H1 (cell line): ENCODE measurements around the gene TBC1D26. TPM values are rescaled to one million over a fixed set of nuclear protein-coding genes. Genes with fewer than 3 reads are reported as not detected.

Experiments
- CTCF ChIA-PET: fragments of 300-600 bp; sonication (Branson Sonifier 250); formaldehyde crosslinking; loops from one replicate; lab custom pipeline; 2021; ENCODE audit not compliant: partially characterized antibody; lab: Charles Lee
- POLR2A ChIA-PET: fragments of 300-600 bp; sonication (Branson Sonifier 250); formaldehyde crosslinking; loops from one replicate; lab custom pipeline; 2021; ENCODE audit warnings: inconsistent platforms; ENCODE audit not compliant: partially characterized antibody; lab: Charles Lee
- DNase-seq, 2 experiments: peaks; one replicate each; pipeline versions ENCODE4 v3.0.0 to v3.0.0-alpha.2; 2010 to 2022; ENCODE audit warnings: low spot score in 2 of 2, low read depth in 1 of 2, mixed read lengths in 1 of 2
- FAIRE-seq: peaks from 2 replicates; lab custom pipeline; 2011; peaks lifted over from hg19 to GRCh38; lab: Jason Lieb, UNC
- H2AFZ ChIP-seq: 2 replicates; pipeline ENCODE4 v1.8.1; 2012; ENCODE audit warnings: low read length, inconsistent platforms
- H2AK5ac ChIP-seq: 2 replicates; pipeline ENCODE4 v1.6.1; 2013; ENCODE audit warnings: low read depth, low read length
- H2BK120ac ChIP-seq: replicated peaks from 2 replicates; pipeline ENCODE3; 2013; ENCODE audit warnings: low read depth, low read length, inconsistent platforms
- H2BK12ac ChIP-seq: 2 replicates; pipeline ENCODE4 v1.6.1; 2013; ENCODE audit warnings: low read depth, low read length
- H2BK15ac ChIP-seq: 2 replicates; pipeline ENCODE4 v1.6.1; 2013; ENCODE audit warnings: low read length
- H2BK20ac ChIP-seq: 2 replicates; pipeline ENCODE4 v1.6.1; 2013; ENCODE audit warnings: low read length
- H2BK5ac ChIP-seq: 2 replicates; pipeline ENCODE4 v1.6.1; 2013; ENCODE audit warnings: low read depth, low read length
- H3K14ac ChIP-seq: 2 replicates; pipeline ENCODE4 v1.6.1; 2013; ENCODE audit warnings: inconsistent platforms; ENCODE audit not compliant: insufficient read length
- H3K18ac ChIP-seq: 2 replicates; pipeline ENCODE4 v1.6.1; 2013; ENCODE audit warnings: low read length; ENCODE audit errors: extremely low read depth
- H3K23ac ChIP-seq: 2 replicates; pipeline ENCODE4 v1.6.1; 2013; ENCODE audit warnings: inconsistent platforms; ENCODE audit not compliant: insufficient read length
- H3K23me2 ChIP-seq: 2 replicates; pipeline ENCODE4 v1.6.1; 2013; ENCODE audit warnings: low read depth, low read length
- H3K27ac ChIP-seq: 2 replicates; pipeline ENCODE4 v1.6.1; 2011; ENCODE audit warnings: low read depth, low read length, inconsistent platforms
- H3K27me3 ChIP-seq, 4 experiments: replicated peaks in 1 of 4; 1 replicate in 1 of 4; 2 replicates in 3 of 4; pipeline versions ENCODE4 v1.6.1 to v1.8.1; 2011 to 2013; ENCODE audit warnings: low read length in 3 of 4, mild to moderate bottlenecking in 3 of 4, inconsistent platforms in 2 of 4, mixed read lengths in 2 of 4, moderate library complexity in 1 of 4; ENCODE audit not compliant: control insufficient read depth in 3 of 4, insufficient read depth in 3 of 4; ENCODE audit errors: extremely low read depth in 1 of 4
- H3K36me3 ChIP-seq, 4 experiments: 2 replicates each; pipeline versions ENCODE4 v1.6.1 to v1.8.1; 2011 to 2013; ENCODE audit warnings: mild to moderate bottlenecking in 4 of 4, low read length in 3 of 4, moderate library complexity in 2 of 4, control low read depth in 1 of 4, inconsistent platforms in 1 of 4; ENCODE audit not compliant: insufficient read depth in 4 of 4, control insufficient read depth in 2 of 4
- H3K4ac ChIP-seq: replicated peaks from 2 replicates; pipeline ENCODE3; 2013; ENCODE audit warnings: low read length, low read depth, mixed read lengths, inconsistent platforms; ENCODE audit not compliant: insufficient read length
- H3K4me1 ChIP-seq, 4 experiments: replicated peaks in 1 of 4; 1 replicate in 1 of 4; 2 replicates in 3 of 4; pipeline versions ENCODE4 v1.6.1 to v1.8.1; 2011 to 2013; ENCODE audit warnings: low read length in 3 of 4, inconsistent platforms in 2 of 4, mixed read lengths in 1 of 4; ENCODE audit not compliant: insufficient read depth in 4 of 4, control insufficient read depth in 3 of 4
- H3K4me2 ChIP-seq, 2 experiments: 2 replicates each; pipeline versions ENCODE4 v1.6.1 to v1.8.1; 2011 to 2013; ENCODE audit warnings: low read depth in 2 of 2, low read length in 2 of 2, control low read depth in 1 of 2, inconsistent platforms in 1 of 2, mild to moderate bottlenecking in 1 of 2; ENCODE audit not compliant: insufficient read depth in 1 of 2
- H3K4me3 ChIP-seq, 4 experiments: fragments of 200-600, 300-600 bp in 1 of 4; sonication (generic), shearing (Covaris generic), sonication (Bioruptor Twin) in 1 of 4; 2 replicates each; pipeline versions ENCODE4 v1.5.1 to v1.8.1; 2011 to 2016; ENCODE audit warnings: low read length in 4 of 4, low read depth in 3 of 4, control low read depth in 2 of 4, inconsistent platforms in 2 of 4, mild to moderate bottlenecking in 2 of 4, mixed read lengths in 1 of 4, moderate library complexity in 1 of 4; ENCODE audit not compliant: insufficient read depth in 2 of 4; ENCODE audit errors: extremely low read depth in 1 of 4
- H3K56ac ChIP-seq: replicated peaks from 2 replicates; pipeline ENCODE3; 2013; ENCODE audit warnings: low read depth, mild to moderate bottlenecking, mixed read lengths, low read length, inconsistent platforms; ENCODE audit not compliant: insufficient read length
- H3K79me1 ChIP-seq: 2 replicates; pipeline ENCODE4 v1.6.1; 2013; ENCODE audit warnings: low read depth, low read length, control low read depth
- H3K79me2 ChIP-seq, 2 experiments: 2 replicates each; pipeline versions ENCODE4 v1.6.1 to v1.8.1; 2012 to 2013; ENCODE audit warnings: low read length in 2 of 2, mild to moderate bottlenecking in 2 of 2, inconsistent platforms in 1 of 2; ENCODE audit not compliant: insufficient read depth in 2 of 2, control insufficient read depth in 1 of 2
- H3K9ac ChIP-seq, 4 experiments: replicated peaks in 1 of 4; 1 replicate in 1 of 4; 2 replicates in 3 of 4; pipeline versions ENCODE4 v1.6.1 to v1.8.1; 2011 to 2013; ENCODE audit warnings: low read depth in 3 of 4, low read length in 3 of 4, control low read depth in 2 of 4, mild to moderate bottlenecking in 2 of 4, moderate library complexity in 2 of 4, inconsistent platforms in 1 of 4; ENCODE audit errors: extremely low read depth in 1 of 4
- H3K9me3 ChIP-seq, 2 experiments: 2 replicates each; pipeline versions ENCODE4 v1.6.1 to v1.8.1; 2012 to 2013; ENCODE audit warnings: mild to moderate bottlenecking in 2 of 2, moderate library complexity in 2 of 2, control low read depth in 1 of 2, inconsistent platforms in 1 of 2, low read depth in 1 of 2, low read length in 1 of 2, mixed read lengths in 1 of 2; ENCODE audit not compliant: insufficient read depth in 2 of 2
- H4K20me1 ChIP-seq, 2 experiments: replicated peaks in 1 of 2; 2 replicates each; pipeline versions ENCODE3 to v1.8.1; 2011 to 2013; ENCODE audit warnings: inconsistent platforms in 2 of 2, low read length in 2 of 2, mild to moderate bottlenecking in 1 of 2; ENCODE audit not compliant: insufficient read depth in 2 of 2, control insufficient read depth in 1 of 2
- H4K5ac ChIP-seq: 2 replicates; pipeline ENCODE4 v1.6.1; 2013; ENCODE audit warnings: low read length, low read depth, mixed read lengths, inconsistent platforms; ENCODE audit not compliant: insufficient read length
- H4K8ac ChIP-seq: 2 replicates; pipeline ENCODE4 v1.8.0; 2013; ENCODE audit warnings: mild to moderate bottlenecking, moderate library complexity, low read length, inconsistent platforms; ENCODE audit not compliant: insufficient read depth; ENCODE audit errors: extremely low read depth
- H4K91ac ChIP-seq: replicated peaks from 2 replicates; pipeline ENCODE3; 2013; ENCODE audit warnings: low read length, mixed read lengths, inconsistent platforms; ENCODE audit not compliant: insufficient read length
- BACH1 ChIP-seq: IDR thresholded peaks from 2 replicates; pipeline ENCODE4 v1.6.1; 2012; ENCODE audit warnings: low read length, improper control_type of control experiment
- CEBPB ChIP-seq: IDR thresholded peaks from 2 replicates; pipeline ENCODE4 v1.6.1; 2012; ENCODE audit warnings: low read depth, low read length
- CREB1 ChIP-seq: IDR thresholded peaks from 2 replicates; pipeline ENCODE4 v1.6.1; 2012; ENCODE audit warnings: inconsistent platforms
- EZH2 ChIP-seq: fragments of 200-600 bp; sonication (generic); IDR thresholded peaks from 2 replicates; pipeline ENCODE4 v1.7.1; 2012; ENCODE audit warnings: low read depth, mild to moderate bottlenecking, moderate library complexity, low read length, inconsistent platforms; ENCODE audit not compliant: severe bottlenecking
- GTF2F1 ChIP-seq: IDR thresholded peaks from 2 replicates; pipeline ENCODE4 v1.6.1; 2012; ENCODE audit warnings: low read depth, low read length, improper control_type of control experiment, borderline replicate concordance
- HDAC2 ChIP-seq, 2 experiments: fragments of 300-600 bp in 1 of 2; sonication (generic) in 1 of 2; IDR thresholded peaks; 2 replicates each; pipeline ENCODE4 v1.6.1; 2011 to 2012; ENCODE audit warnings: low read depth in 2 of 2, low read length in 2 of 2, mild to moderate bottlenecking in 2 of 2, moderate library complexity in 2 of 2, borderline replicate concordance in 1 of 2, inconsistent platforms in 1 of 2
- POU5F1 ChIP-seq: IDR thresholded peaks from 2 replicates; pipeline ENCODE4 v1.6.1; 2011; ENCODE audit warnings: low read depth, mild to moderate bottlenecking, low read length, moderate library complexity
- SIX5 ChIP-seq: IDR thresholded peaks from 2 replicates; pipeline ENCODE4 v1.6.1; 2011; ENCODE audit warnings: mild to moderate bottlenecking, low read depth, low read length
- SRF ChIP-seq: IDR thresholded peaks from 2 replicates; pipeline ENCODE4 v1.6.1; 2011; ENCODE audit warnings: mild to moderate bottlenecking, low read depth, low read length, moderate library complexity
- SUZ12 ChIP-seq: fragments of 200-600 bp; sonication (generic); IDR thresholded peaks from 2 replicates; pipeline ENCODE4 v1.6.1; 2012; ENCODE audit warnings: mild to moderate bottlenecking, inconsistent platforms, low read length, moderate library complexity, mixed read lengths
- WGBS, 2 experiments: shearing (Covaris generic) in 1 of 2; methylation state at CpG; one replicate each; pipeline versions ENCODE4 v1.1.6 to v1.1.7; 2013 to 2015; ENCODE audit warnings: low lambda C conversion rate in 2 of 2, mixed read lengths in 2 of 2, inconsistent platforms in 1 of 2, low coverage in 1 of 2, missing lambda C conversion rate in 1 of 2; ENCODE audit not compliant: insufficient replicate concordance in 2 of 2, insufficient coverage in 1 of 2, insufficient read length in 1 of 2; ENCODE audit errors: extremely low coverage in 1 of 2, missing lambda C conversion rate in 1 of 2; 5-methylcytosine and 5-hydroxymethylcytosine counted together
- polyA plus RNA-seq, 7 experiments: library from polyadenylated mRNA; depleted of rRNA in 3 of 7; stranded (reverse) in 5 of 7; unstranded in 2 of 7; fragments of >200 nt in 5 of 7; fragments of 200-250 nt in 2 of 7; gene quantifications; 1 replicate in 5 of 7; 2 replicates in 1 of 7; 4 replicates in 1 of 7; pipeline versions ENCODE4 v1.2.1 to v1.2.3, GENCODE V29; 2011 to 2013; ENCODE audit warnings: missing spikeins in 2 of 7, mixed read lengths in 2 of 7
- total RNA-seq: library from RNA; stranded (reverse); fragmentation: NEBNext Ultra II Directional; extraction: Animal tissue kit (Norgen Biotek cat#: 25700); gene quantifications from 2 replicates; pipeline ENCODE4 v1.2.1, GENCODE V29; 2021
- TF ChIP-seq, protein P1 (sequence below): IDR thresholded peaks from 2 replicates; pipeline ENCODE4 v1.6.1; 2012; ENCODE audit warnings: inconsistent platforms
- TF ChIP-seq, protein P2 (sequence below): IDR thresholded peaks from 2 replicates; pipeline ENCODE4 v1.6.1; 2011; ENCODE audit warnings: low read depth, mild to moderate bottlenecking, low read length; ENCODE audit not compliant: insufficient read depth
- TF ChIP-seq, protein P3 (sequence below): IDR thresholded peaks from 2 replicates; pipeline ENCODE4 v1.6.1; 2011; ENCODE audit warnings: low read length, improper control_type of control experiment

Gene TBC1D26
- total and polyA plus RNA-seq, 2 of the 8 experiments (the other 6 are each of a cell fraction or from before 2014, with no cell fraction given), result 0.84 to 1.4 TPM

DNA sequence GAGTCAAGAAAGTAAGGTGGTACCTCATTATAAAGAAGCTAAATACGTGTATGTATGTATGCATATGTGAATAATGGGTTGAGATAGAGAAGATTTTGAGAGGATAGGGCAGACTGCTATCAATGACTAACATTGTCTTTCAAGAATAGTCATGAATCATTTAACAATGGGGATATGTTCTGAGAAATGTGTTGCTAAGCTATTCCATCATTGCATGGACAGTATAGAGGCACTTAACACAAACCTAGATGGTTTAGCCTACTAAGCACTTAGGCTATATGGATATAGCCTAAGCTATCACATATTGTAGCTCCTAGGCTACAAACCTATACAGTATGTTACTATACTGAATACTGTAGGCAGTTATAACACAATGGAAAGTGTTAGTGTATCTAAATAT, 45.2 kb downstream of the TBC1D26 start:
- ChIA-PET POLR2A (no interaction called here), CTCF (no interaction called here)
- Histone ChIP-seq H3K4me2 (no peak overlapping the region), H3K4ac (no peak overlapping the region), H3K27me3 (no peaks in the 10 kb centered on the region), H3K14ac (no peak overlapping the region), H3K4me3 (no peak overlapping the region), H3K79me2 (no peaks in the 10 kb centered on the region), H3K56ac (no peak overlapping the region), H3K27ac (no peak overlapping the region), H3K23me2 (no peaks in the 10 kb centered on the region), H2AK5ac (no peak overlapping the region), H4K20me1 (no peaks in the 10 kb centered on the region), H4K5ac (no peak overlapping the region), H3K9ac (no peak overlapping the region), H2BK120ac (no peak overlapping the region), H2AFZ (no peak overlapping the region), H4K91ac (no peak overlapping the region), H3K23ac (no peak overlapping the region), H3K36me3 (no peaks in the 10 kb centered on the region), H2BK15ac (no peak overlapping the region), H3K79me1 (no peaks in the 10 kb centered on the region), H2BK20ac (no peak overlapping the region), H2BK12ac (no peak overlapping the region), H2BK5ac (no peak overlapping the region), H3K9me3 (peaks cover 13 to 17% of the 10 kb centered on the region in 2 experiments), H4K8ac (no peak overlapping the region), H3K4me1 (no peaks in the 10 kb centered on the region), H3K18ac (no peak overlapping the region)
- FAIRE-seq (no peak), DNase-seq (no peak)
- 81% methylated on average over 1 of the region's 1 CpG; no CpG with 5 or more reads in 1 of the 2 experiments for WGBS, 2 experiments
- TF ChIP-seq SIX5 (no peak), CEBPB (no peak), SRF (no peak), CREB1 (no peak), BACH1 (no peak), POU5F1 (no peak), EZH2 (no peak), GTF2F1 (no peak), SUZ12 (no peak), HDAC2 (IDR thresholded peaks at IDR 0.05; ENCODE audit: borderline replicate concordance in 1 of 2, low read depth in 2 of 2, low read length in 2 of 2) (no peak)
- TF ChIP-seq, protein P1, sequence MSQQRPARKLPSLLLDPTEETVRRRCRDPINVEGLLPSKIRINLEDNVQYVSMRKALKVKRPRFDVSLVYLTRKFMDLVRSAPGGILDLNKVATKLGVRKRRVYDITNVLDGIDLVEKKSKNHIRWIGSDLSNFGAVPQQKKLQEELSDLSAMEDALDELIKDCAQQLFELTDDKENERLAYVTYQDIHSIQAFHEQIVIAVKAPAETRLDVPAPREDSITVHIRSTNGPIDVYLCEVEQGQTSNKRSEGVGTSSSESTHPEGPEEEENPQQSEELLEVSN, result no peak
- TF ChIP-seq, protein P2, sequence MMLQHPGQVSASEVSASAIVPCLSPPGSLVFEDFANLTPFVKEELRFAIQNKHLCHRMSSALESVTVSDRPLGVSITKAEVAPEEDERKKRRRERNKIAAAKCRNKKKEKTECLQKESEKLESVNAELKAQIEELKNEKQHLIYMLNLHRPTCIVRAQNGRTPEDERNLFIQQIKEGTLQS, result no peak
- TF ChIP-seq, protein P3, sequence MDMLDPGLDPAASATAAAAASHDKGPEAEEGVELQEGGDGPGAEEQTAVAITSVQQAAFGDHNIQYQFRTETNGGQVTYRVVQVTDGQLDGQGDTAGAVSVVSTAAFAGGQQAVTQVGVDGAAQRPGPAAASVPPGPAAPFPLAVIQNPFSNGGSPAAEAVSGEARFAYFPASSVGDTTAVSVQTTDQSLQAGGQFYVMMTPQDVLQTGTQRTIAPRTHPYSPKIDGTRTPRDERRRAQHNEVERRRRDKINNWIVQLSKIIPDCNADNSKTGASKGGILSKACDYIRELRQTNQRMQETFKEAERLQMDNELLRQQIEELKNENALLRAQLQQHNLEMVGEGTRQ, result no peak
